GM12864 (cell line): Measurements from ENCODE around the gene ERCC4.
A peak's percentile ranks its signal among the peaks of the same experiment; 100 is the strongest.

Experiments used
- DNase-seq: peaks from one replicate; pipeline ENCODE4 v3.0.0-alpha.2; 2011; ENCODE audit warnings: low read depth
- H3K4me3 ChIP-seq: 2 replicates; pipeline ENCODE4 v1.5.1; 2011; ENCODE audit warnings: mild to moderate bottlenecking, low read depth, low read length, control low read depth
- TF ChIP-seq, protein P1 (sequence below): IDR thresholded peaks from 2 replicates; pipeline ENCODE4 v1.5.1; 2011; ENCODE audit warnings: low read depth, mild to moderate bottlenecking, moderate library complexity, low read length, control low read depth, inconsistent platforms; ENCODE audit errors: missing control alignments

The ERCC4 gene

DNA sequence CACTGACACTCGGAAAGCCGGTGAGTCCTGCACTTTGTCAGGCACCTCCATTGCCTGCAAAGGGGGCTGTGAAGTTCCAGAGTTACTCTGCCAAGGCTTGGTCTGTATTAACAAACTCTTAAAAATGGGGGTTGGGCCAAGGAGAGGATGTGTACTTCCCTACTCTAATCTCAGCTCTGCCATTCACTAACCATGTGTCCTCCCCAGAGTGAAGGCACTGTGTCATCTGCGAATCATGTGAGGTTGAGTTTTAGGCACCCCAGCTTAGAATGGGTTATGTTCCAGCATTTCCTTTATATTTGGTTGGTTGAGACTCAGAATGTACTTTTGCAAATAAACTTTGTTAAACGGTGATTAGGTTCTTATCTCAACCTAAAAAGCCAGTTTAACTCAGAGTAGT is 24.9 kb downstream of the ERCC4 start:
- TF ChIP-seq, protein P1, sequence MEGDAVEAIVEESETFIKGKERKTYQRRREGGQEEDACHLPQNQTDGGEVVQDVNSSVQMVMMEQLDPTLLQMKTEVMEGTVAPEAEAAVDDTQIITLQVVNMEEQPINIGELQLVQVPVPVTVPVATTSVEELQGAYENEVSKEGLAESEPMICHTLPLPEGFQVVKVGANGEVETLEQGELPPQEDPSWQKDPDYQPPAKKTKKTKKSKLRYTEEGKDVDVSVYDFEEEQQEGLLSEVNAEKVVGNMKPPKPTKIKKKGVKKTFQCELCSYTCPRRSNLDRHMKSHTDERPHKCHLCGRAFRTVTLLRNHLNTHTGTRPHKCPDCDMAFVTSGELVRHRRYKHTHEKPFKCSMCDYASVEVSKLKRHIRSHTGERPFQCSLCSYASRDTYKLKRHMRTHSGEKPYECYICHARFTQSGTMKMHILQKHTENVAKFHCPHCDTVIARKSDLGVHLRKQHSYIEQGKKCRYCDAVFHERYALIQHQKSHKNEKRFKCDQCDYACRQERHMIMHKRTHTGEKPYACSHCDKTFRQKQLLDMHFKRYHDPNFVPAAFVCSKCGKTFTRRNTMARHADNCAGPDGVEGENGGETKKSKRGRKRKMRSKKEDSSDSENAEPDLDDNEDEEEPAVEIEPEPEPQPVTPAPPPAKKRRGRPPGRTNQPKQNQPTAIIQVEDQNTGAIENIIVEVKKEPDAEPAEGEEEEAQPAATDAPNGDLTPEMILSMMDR = no peak
- no peak overlapping the region for H3K4me3 ChIP-seq
- no peak for DNase-seq

DNA sequence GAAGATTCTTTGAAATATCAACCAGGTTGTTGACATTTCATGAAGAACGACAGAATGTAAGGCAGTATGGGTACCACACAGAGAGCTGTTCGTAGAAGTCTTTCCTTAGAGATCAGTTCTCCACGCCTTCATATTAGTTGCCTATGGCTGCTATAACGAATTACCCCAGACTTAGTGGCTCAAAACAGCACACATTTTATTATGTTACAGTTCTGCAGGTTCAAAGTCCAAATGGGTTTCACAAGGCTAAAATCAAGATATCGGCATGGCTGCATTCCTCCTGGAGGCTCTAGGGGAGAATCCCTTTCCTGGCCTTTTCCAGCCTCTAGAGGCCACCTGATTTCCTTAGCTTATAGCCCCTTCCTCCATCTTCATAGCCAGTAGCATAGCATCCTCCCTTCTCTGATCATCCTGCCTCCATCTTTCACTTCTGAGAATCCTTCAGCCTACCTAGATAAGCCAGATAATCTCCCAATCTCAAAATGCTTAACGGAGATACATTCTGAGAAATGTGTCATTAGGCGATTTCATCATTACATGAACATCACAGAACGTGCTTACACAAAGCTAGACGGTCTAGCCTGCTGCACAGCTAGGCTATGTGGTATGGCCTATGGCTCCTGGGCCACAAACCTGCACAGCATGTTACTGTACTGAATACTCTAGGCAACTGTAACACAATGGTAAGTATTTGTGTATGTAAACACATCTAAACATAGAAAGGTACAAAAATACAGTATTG is 26.0 kb downstream of the ERCC4 start:
- H3K4me3 ChIP-seq = no peak overlapping the region
- DNase-seq = no peak
- TF ChIP-seq, protein P1 = no peak

DNA sequence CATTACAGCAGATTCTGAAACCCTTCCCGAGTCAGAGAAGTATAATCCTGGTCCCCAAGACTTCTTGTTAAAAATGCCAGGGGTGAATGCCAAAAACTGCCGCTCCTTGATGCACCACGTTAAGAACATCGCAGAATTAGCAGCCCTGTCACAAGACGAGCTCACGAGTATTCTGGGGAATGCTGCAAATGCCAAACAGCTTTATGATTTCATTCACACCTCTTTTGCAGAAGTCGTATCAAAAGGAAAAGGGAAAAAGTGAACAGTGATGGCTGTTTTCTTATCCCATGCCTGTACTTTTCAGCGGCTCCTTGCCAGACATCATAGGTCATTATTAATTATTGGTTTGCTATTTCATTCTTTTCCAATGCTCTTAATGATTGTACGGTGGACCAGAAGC is 28.1 kb downstream of the ERCC4 start:
- H3K4me3 ChIP-seq = no peak overlapping the region
- DNase-seq = no peak
- TF ChIP-seq, protein P1 = no peak

DNA sequence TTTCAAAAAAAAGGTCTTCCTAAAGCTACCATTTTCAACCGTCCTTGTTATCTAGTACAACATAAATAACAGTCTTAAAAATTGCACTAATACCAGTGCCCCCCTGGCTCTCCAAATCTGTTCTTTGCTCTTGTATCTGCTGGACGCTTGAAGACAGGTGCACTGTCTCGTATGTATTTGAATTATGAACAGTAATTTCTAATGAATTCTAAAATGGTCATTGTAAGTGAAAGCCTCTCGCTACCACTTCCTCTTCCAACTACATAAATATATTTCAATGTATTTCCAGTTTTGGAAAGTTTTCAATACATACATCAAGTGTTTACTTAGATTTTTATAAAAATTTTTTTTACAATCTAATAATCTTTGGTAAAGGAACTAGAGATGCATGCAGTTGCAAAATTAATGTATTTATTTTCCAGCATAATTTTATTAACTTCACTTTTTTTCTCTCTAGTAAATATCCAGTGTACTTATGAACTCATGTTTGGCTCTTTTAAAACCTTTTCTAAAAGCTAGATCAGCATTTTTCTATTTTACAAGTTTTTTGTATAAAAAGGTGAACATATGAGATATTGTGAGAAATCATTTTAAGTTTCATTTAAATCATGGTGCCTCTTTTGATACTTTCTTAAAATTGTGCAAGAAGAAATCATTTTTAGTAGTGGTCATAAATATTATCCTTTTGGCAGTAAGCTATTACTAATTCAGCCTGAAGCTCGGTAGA is 31.0 kb downstream of the ERCC4 start:
- H3K4me3 ChIP-seq = no peak overlapping the region
- DNase-seq = no peak
- TF ChIP-seq, protein P1 = no peak

DNA sequence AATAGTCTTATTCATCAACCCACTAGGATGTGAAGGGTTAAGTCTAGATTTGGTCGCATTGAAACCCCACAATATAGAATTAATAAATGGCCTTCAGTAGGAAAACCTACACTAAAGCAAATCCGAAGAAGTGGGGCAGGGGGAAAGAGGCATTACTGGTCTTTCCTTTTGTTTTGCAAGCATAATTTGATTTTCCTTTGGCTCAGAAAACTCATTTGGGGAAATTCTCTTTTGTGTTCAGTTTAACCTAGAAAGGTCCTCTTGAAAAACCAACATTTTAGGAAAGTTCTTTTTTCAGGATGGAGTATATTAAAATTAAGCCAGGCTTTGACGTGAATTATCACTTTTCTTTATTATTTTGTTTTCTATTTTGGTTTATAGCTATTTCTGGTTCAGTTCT is 31.7 kb downstream of the ERCC4 start:
- H3K4me3 ChIP-seq = no peak overlapping the region
- no peak for DNase-seq
- TF ChIP-seq, protein P1 = no peak

DNA sequence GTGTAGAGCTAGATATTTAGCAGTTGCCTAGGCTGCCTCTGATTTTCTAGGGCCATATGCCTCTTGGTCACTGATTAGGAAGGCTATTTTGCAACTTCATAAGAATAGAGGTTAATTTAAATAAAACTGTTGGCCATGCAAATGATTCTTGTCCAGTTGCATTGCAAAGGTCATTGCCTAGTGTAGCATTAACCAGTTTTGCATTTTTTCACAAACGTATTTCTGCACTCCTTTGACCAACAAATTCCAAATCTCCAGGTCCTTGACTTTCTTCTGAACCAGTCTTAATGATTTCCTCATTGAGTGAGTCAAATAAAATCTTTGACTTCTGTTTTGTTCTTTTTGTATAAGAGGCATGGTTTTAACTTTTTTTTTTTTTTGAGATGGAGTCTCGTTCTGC is 33.5 kb downstream of the ERCC4 start:
- TF ChIP-seq, protein P1 = no peak
- no peak overlapping the region for H3K4me3 ChIP-seq
- no peak for DNase-seq

DNA sequence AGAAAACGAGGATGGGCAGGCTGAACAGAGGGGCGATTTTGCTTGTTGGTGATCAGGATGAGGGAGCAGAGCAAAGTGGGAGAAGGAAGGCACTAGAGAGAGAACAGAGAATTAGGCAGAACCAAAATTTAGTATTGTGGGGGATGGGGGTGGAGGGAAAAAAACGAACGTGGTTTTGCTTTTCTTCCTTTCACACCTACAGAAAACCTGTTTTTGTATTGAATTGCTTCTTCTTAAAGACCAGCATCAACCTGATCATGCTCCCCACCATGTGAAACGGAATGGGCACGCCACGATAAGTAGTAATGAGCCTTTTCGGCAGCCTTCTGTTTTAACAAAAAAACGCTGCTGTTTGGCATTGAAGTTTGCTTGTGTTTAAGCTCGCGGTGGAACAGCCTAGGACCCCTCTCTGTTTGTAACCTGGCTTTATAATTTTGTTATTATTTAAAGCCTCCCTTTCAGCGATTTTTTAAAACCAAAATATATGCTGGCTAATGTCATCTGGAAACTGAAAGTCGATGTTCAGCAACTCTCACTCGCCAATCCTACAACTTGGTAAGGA is 36.8 kb downstream of the ERCC4 start:
- DNase-seq = no peak
- TF ChIP-seq, protein P1 = no peak
- H3K4me3 ChIP-seq = peak overlapping the region; percentile 49
